HG03342 (cell line): ENCODE measurements around the gene KLHL40.
"Not testable (repeated sequence)": the region's sequence is repeated elsewhere in the genome, so short reads cannot be mapped to it uniquely, and the experiment has no call there.

Experiments used
- ATAC-seq: cut with Tn5 transposase; IDR thresholded peaks from one replicate; pipeline ENCODE4 v1.9.1; 2021; ENCODE audit warnings: mild to moderate bottlenecking, moderate library complexity; ENCODE audit not compliant: unreplicated experiment

KLHL40 gene

GRCh38 chr3:42717306-42717705, 32.0 kb downstream of the KLHL40 start:
- no peak for ATAC-seq

GRCh38 chr3:42718338-42718737, 33.0 kb downstream of the KLHL40 start:
- no peak for ATAC-seq

- no peak for ATAC-seq
Measured at GRCh38 chr3:42719002-42719401, 33.7 kb downstream of the KLHL40 start.

GRCh38 chr3:42720126-42720525, 34.8 kb downstream of the KLHL40 start:
- no peak for ATAC-seq

GRCh38 chr3:42721690-42722089, 36.4 kb downstream of the KLHL40 start:
- ATAC-seq, result no peak

GRCh38 chr3:42722442-42722841, 37.1 kb downstream of the KLHL40 start:
- not testable (repeated sequence) for ATAC-seq

GRCh38 chr3:42723219-42723618, 37.9 kb downstream of the KLHL40 start:
- ATAC-seq, result no peak

- ATAC-seq, result no peak
Measured at GRCh38 chr3:42725454-42725853, 40.1 kb downstream of the KLHL40 start.

GRCh38 chr3:42728056-42728455, 42.7 kb downstream of the KLHL40 start:
- ATAC-seq, result no peak

- no peak for ATAC-seq
Measured at GRCh38 chr3:42728668-42729364, 43.5 kb downstream of the KLHL40 start.

- ATAC-seq, result no peak
Measured at GRCh38 chr3:42729404-42730145, 44.2 kb downstream of the KLHL40 start.

GRCh38 chr3:42730294-42730693, 45.0 kb downstream of the KLHL40 start:
- no peak for ATAC-seq

GRCh38 chr3:42730706-42731420, 45.5 kb downstream of the KLHL40 start:
- ATAC-seq, result no peak

- no peak for ATAC-seq
Measured at GRCh38 chr3:42731476-42732195, 46.3 kb downstream of the KLHL40 start.

GRCh38 chr3:42732196-42732828, 47.0 kb downstream of the KLHL40 start:
- ATAC-seq, result no peak

GRCh38 chr3:42732829-42733459, 47.6 kb downstream of the KLHL40 start:
- no peak for ATAC-seq

GRCh38 chr3:42733501-42734262, 48.3 kb downstream of the KLHL40 start:
- ATAC-seq, result no peak

- ATAC-seq, result no peak
Measured at GRCh38 chr3:42734263-42734860, 49.0 kb downstream of the KLHL40 start.

- no peak for ATAC-seq
Measured at GRCh38 chr3:42735019-42735418, 49.7 kb downstream of the KLHL40 start.
